Measurements from ENCODE around the gene HBP1.

GRCh38 chr7:107160389-107160788 is 8.4 kb upstream of the HBP1 start:
- TF ChIP-seq CTCF (conservative IDR thresholded peaks at IDR 0.05; ENCODE audit: low read depth, low read length) (no peak), RAD21 (IDR thresholded peaks at IDR 0.05; ENCODE audit: low read length) (no peak), MAFK (IDR thresholded peaks at IDR 0.05; ENCODE audit: low read depth, low read length) (no peak), POLR2A (IDR thresholded peaks at IDR 0.05; ENCODE audit: low read depth, low read length) (no peak), USF2 (IDR thresholded peaks at IDR 0.05; ENCODE audit: low read depth, low read length) (no peak), NFE2L2 (IDR thresholded peaks at IDR 0.05; ENCODE audit: low read depth, low read length) (no peak), FOS (IDR thresholded peaks at IDR 0.05; ENCODE audit: low read depth, low read length) (no peak), RFX5 (IDR thresholded peaks at IDR 0.05; ENCODE audit: low read depth, low read length) (no peak)

Data from IMR-90 (cell line).